ENCODE measurements around the gene AOX1. TPM values are rescaled to one million over a fixed set of nuclear protein-coding genes. Genes with fewer than 3 reads are reported as not detected.

Gene AOX1
- total RNA-seq, 1 experiment from 2014 or later, result 3.0 TPM

- DNase-seq (ENCODE audit: low read depth, low spot score) (no peak), ATAC-seq (no peak)
- BruUV-seq (replicated peaks), result no TSS peak
- no peak for TF ChIP-seq CTCF (IDR thresholded peaks at IDR 0.05)
- TF ChIP-seq TCF7L2 (IDR thresholded peaks at IDR 0.05; ENCODE audit: low read depth, low read length), result no peak
- TF ChIP-seq POLR2AphosphoS5 (IDR thresholded peaks at IDR 0.05; ENCODE audit: low read depth, low read length), result no peak
- no peak for TF ChIP-seq REST (IDR thresholded peaks at IDR 0.05; ENCODE audit: insufficient read depth in 1 of 2, low read depth in 2 of 2, low read length in 1 of 2)
- POLR2A ChIA-PET, result no interaction called here
- CTCF ChIA-PET, result no interaction called here
- in situ Hi-C loops (cut with HindIII; ENCODE audit: low pct_unique_long_range_greater_than_20kb, low sequenced_read_pairs) (no loop called here), intact Hi-C loops (cut with micrococcal nuclease; ENCODE audit: unreplicated experiment) (no loop called here)
- H3K27me3 ChIP-seq (ENCODE audit: control insufficient read depth, insufficient read depth, low read length), result no peaks in the 10 kb centered on the region
- no peaks in the 10 kb centered on the region for H3K4me1 ChIP-seq (ENCODE audit: control insufficient read depth, insufficient read depth, low read length)
- H3K9me3 ChIP-seq (ENCODE audit: control insufficient read depth, insufficient read depth, low read depth, low read length), result no peaks in the 10 kb centered on the region
- no peak overlapping the region for H3K27ac ChIP-seq (ENCODE audit: low read length)
- H3K36me3 ChIP-seq (ENCODE audit: control insufficient read depth, insufficient read depth, low read length), result no peaks in the 10 kb centered on the region
- no peak overlapping the region for H3K4me3 ChIP-seq (ENCODE audit: low read depth in 2 of 2, low read length in 2 of 2)
These were observed 91.4 kb downstream of the AOX1 start for GRCh38 chr2:200677171-200677570.

- POLR2A ChIA-PET, result no interaction called here
These were observed 92.1 kb downstream of the AOX1 start for GRCh38 chr2:200677721-200678532.

More at GRCh38 chr2:200677721-200678532, 92.1 kb downstream of the AOX1 start:
- no peak for TF ChIP-seq POLR2AphosphoS5 (IDR thresholded peaks at IDR 0.05; ENCODE audit: low read depth, low read length)
- TF ChIP-seq CTCF (IDR thresholded peaks at IDR 0.05), result no peak
- TF ChIP-seq SIN3A (IDR thresholded peaks at IDR 0.05; ENCODE audit: borderline replicate concordance, insufficient read depth, low read depth, low read length), result no peak
- TF ChIP-seq REST (IDR thresholded peaks at IDR 0.05; ENCODE audit: insufficient read depth in 1 of 2, low read depth in 2 of 2, low read length in 1 of 2), result no peak
- TF ChIP-seq TCF7L2 (IDR thresholded peaks at IDR 0.05; ENCODE audit: low read depth, low read length), result no peak
- H3K36me3 ChIP-seq (ENCODE audit: control insufficient read depth, insufficient read depth, low read length), result no peaks in the 10 kb centered on the region
- CTCF ChIA-PET, result no interaction called here
- H3K4me3 ChIP-seq (ENCODE audit: low read depth in 2 of 2, low read length in 2 of 2), result no peak overlapping the region
- no peaks in the 10 kb centered on the region for H3K4me1 ChIP-seq (ENCODE audit: control insufficient read depth, insufficient read depth, low read length)
- no TSS peak for BruUV-seq (replicated peaks)
- DNase-seq (ENCODE audit: low read depth, low spot score) (no peak), ATAC-seq (no peak)
- no peaks in the 10 kb centered on the region for H3K27me3 ChIP-seq (ENCODE audit: control insufficient read depth, insufficient read depth, low read length)
- in situ Hi-C loops (cut with HindIII; ENCODE audit: low pct_unique_long_range_greater_than_20kb, low sequenced_read_pairs), result no loop called here
- intact Hi-C loops (cut with micrococcal nuclease; ENCODE audit: unreplicated experiment), result no loop called here
- H3K9me3 ChIP-seq (ENCODE audit: control insufficient read depth, insufficient read depth, low read depth, low read length), result no peaks in the 10 kb centered on the region
- H3K27ac ChIP-seq (ENCODE audit: low read length), result no peak overlapping the region

All from Panc1 (cell line).